Stimulated activated CD4-positive, alpha-beta T cell treated with anti-CD3 and anti-CD28 coated beads, Interleukin-1b, Interleukin-23, amount 100 ng/mL, for 48 hours (primary cell): ENCODE data around the gene KCNJ6.

ENCODE experiments used
- DNase-seq: peaks from one replicate; pipeline ENCODE4 v3.0.0-alpha.2; 2020

KCNJ6 gene

DNA sequence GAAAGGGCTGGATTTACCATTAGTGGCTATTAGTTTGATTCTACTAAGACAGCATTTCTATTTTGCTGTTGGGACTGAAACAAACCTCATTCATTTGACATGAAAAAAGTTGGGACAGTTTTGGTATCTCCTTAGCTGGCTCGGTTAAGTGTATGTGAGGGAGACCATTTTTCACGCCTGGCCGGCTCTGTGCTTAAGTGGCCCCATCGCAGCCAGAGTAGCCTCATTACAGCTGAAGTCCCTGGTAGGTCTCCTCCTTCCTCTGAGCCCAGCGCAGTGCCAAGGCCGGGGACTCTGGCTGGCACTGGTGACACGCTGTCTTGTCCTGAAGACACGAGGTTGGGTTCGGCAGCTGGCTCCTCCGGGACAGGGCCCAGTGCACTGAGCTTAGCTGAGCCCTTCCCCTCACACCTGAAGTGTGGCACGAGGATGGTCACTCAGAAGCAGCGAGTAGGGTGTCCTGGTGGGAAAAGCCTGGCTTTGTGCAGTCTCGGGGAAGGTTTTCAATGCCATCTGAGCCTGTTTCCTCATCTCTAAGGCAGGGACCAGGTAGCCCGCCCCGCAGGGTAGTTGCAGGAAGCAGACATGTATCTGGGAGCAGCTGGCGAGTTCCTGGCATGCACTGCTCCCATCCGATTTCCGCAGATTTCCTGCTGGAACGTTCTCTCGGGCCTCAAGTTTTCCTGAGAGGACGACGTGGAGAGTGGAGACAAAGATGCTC lies 353.2 kb downstream of the KCNJ6 start:
- no peak for DNase-seq

DNA sequence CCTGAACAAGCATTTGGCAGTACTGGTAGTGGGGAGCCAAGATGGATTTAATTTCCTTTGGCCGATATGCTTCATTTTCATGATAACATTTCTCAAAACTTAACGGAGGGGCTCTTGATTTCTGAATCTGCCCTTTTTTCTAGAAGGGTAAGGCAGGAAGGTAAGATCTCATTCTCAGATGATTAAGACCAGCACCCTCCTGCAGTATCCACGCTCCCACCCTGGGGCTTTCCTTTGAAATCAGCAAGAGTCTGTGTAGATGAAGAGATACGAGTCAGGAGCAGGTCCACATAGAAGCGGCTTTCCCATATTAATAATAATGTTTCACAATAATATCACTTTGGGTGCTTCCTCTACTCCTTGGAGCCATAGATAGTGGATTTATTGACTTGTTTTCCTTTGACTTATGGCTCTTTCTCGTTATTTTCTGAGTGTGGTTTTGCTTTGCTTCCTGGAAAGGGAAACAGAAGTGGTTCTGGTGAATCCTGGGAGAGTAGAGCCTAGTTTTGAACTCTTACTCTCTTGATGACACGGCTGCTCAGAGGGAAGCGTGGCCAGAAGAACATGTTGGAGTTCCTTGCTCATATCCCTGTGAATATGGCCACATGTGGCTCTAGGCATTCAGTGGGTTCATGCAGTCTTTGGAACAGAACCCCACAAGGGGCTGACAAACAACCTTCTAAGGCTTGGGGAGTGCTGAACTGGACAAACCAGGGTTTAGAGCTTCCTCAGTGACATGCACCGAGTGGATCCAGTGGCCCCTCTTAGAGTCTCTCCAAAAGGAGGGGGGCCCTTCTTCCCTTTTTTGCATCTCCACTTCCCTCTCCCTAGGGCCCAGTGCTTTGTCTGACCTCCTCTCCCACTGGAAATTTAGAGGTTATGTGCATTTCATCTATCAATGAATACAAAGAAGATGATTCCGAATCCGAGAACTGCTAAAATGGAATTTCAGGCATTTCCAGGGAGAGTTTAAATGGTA lies 354.0 kb downstream of the KCNJ6 start:
- DNase-seq = no peak

DNA sequence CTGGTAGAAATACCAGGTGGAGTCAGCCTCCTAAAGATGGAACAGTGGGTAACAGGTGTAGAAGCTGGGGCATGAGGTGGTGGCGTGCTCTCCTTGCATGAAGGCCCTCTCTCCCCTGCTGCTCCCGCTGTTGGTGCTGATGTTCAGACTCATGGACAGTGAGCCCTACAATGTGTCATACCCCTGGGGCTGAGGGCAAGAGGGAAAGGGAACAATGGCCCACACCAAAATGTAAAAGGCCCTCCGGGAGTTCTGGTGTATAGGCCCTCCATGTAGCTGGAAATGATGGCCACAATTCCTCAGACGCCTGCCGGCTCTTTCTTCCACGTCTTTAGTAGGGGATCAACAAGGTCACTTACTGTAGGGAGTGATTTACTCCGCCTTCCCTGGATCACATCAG lies 354.8 kb downstream of the KCNJ6 start:
- DNase-seq = no peak

DNA sequence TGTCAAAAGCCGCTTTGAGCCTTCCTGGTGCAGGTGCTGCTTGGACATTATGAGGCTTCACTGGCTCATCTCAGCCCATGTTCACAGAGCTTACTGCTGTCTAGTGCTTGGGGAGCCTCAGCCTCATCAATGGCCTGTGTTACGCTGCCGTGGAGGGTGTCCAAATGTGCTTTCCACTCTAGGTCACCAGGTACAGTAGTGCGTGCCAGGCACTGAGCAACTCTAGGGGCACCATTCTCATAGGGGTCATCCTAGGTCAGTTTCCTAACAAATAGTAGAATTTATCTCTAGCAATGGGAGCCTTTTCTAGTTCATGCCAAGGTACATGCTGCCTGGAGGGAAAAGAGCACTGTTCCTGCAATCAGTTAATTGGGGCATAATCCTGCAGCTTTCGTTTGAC lies 355.9 kb downstream of the KCNJ6 start:
- DNase-seq = no peak

DNA sequence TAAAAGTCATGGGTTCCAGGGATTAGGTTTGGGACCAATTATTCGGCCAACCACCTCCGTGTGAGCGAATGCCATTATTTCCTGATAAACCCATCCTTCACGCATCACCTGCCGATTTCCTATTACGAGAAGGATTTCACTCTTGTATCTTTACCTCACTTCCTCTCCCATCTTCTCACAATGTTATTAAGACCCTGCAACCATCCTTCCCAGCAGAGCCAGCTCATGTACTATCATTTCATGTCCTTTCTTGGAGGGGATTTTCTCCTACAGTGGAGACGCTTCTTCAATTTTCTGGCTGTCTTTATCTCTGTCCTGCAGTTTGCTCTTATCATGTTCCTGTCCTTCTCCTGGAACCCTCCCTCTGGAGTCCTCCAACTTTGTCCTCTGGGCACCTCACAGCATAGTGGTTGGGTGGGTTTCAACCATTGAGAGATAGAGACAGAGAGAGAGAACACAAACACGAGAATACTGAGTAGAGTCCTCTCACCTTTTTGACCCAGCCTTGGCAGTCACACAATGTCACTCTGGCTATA lies 357.5 kb downstream of the KCNJ6 start:
- no peak for DNase-seq
